IMR-90 (cell line): ENCODE measurements around the gene COL15A1. TPM values are rescaled to one million over a fixed set of nuclear protein-coding genes. Genes with fewer than 3 reads are reported as not detected.

Source experiments
- ATAC-seq: fragments of 200-7000 bp; cut with Tn5 transposase; 2 replicates; pipeline ENCODE4 v1.9.1; 2020; ENCODE audit warnings: low read depth, mild to moderate bottlenecking, moderate library complexity
- BruUV-seq: library from RNA; stranded (reverse); fragments of 400-500 nt; replicated peaks from 2 replicates; lab custom pipeline; 2021; lab: Mats Ljungman, UMichigan
- CTCF ChIA-PET: fragments of 300-600 bp; formaldehyde crosslinking; extraction: SDS; loops from one replicate; lab custom pipeline; 2021; ENCODE audit warnings: antibody characterized with exemption; lab: Yijun Ruan, JAX
- POLR2A ChIA-PET: fragments of 300-600 bp; sonication (Branson Sonifier 250); formaldehyde crosslinking; loops from one replicate; lab custom pipeline; 2022; ENCODE audit warnings: antibody characterized with exemption; ENCODE audit not compliant: unreplicated experiment; lab: Charles Lee
- DNase-seq: peaks from one replicate; pipeline ENCODE4 v3.0.0; 2013
- H2AFZ ChIP-seq: replicated peaks from 2 replicates; pipeline ENCODE3; 2013; ENCODE audit warnings: low read length, mild to moderate bottlenecking; ENCODE audit not compliant: poor library complexity
- H2AK5ac ChIP-seq: 2 replicates; pipeline ENCODE4 v1.6.1; 2013; ENCODE audit warnings: low read depth, low read length, inconsistent platforms
- H2AK9ac ChIP-seq: replicated peaks from 2 replicates; pipeline ENCODE3; 2013; ENCODE audit warnings: mild to moderate bottlenecking, low read depth, low read length, moderate library complexity; ENCODE audit not compliant: poor library complexity
- H2BK120ac ChIP-seq: 2 replicates; pipeline ENCODE4 v1.6.1; 2013; ENCODE audit warnings: low read depth, low read length, inconsistent platforms
- H2BK15ac ChIP-seq: 3 replicates; pipeline ENCODE4 v1.6.1; 2013; ENCODE audit warnings: low read depth, low read length, inconsistent platforms
- H2BK20ac ChIP-seq: 2 replicates; pipeline ENCODE4 v1.6.1; 2013; ENCODE audit warnings: low read depth, mild to moderate bottlenecking, inconsistent platforms, low read length, moderate library complexity
- H2BK5ac ChIP-seq: 2 replicates; pipeline ENCODE4 v1.6.1; 2013; ENCODE audit warnings: mild to moderate bottlenecking, low read depth, low read length, inconsistent platforms; ENCODE audit not compliant: poor library complexity, severe bottlenecking
- H3K14ac ChIP-seq: replicated peaks from 2 replicates; pipeline ENCODE4 v1.6.1; 2013; ENCODE audit warnings: low read depth, low read length, inconsistent platforms
- H3K18ac ChIP-seq: 2 replicates; pipeline ENCODE4 v1.6.1; 2013; ENCODE audit warnings: low read depth, low read length, control low read depth
- H3K23ac ChIP-seq: 2 replicates; pipeline ENCODE4 v1.6.1; 2013; ENCODE audit warnings: low read depth, low read length, inconsistent platforms
- H3K27ac ChIP-seq: 2 replicates; pipeline ENCODE4 v1.5.1; 2013; ENCODE audit warnings: mild to moderate bottlenecking, control low read depth, low read length; ENCODE audit not compliant: insufficient read depth
- H3K27me3 ChIP-seq: 2 replicates; pipeline ENCODE4 v1.6.1; 2013; ENCODE audit warnings: low read length; ENCODE audit not compliant: control insufficient read depth, insufficient read depth
- H3K36me3 ChIP-seq: 2 replicates; pipeline ENCODE4 v1.6.1; 2013; ENCODE audit warnings: low read length, mixed read lengths; ENCODE audit not compliant: control insufficient read depth, insufficient read depth
- H3K4ac ChIP-seq: 2 replicates; pipeline ENCODE4 v1.6.1; 2013; ENCODE audit warnings: low read depth, low read length, inconsistent platforms
- H3K4me1 ChIP-seq: 2 replicates; pipeline ENCODE4 v1.6.1; 2013; ENCODE audit warnings: low read length, mixed read lengths; ENCODE audit not compliant: control insufficient read depth, insufficient read depth
- H3K4me2 ChIP-seq: 2 replicates; pipeline ENCODE4 v1.6.1; 2013; ENCODE audit warnings: low read depth, mild to moderate bottlenecking, control low read depth, low read length, moderate library complexity
- H3K4me3 ChIP-seq: 2 replicates; pipeline ENCODE4 v1.5.1; 2013; ENCODE audit warnings: low read depth, mild to moderate bottlenecking, control low read depth, low read length, moderate library complexity; ENCODE audit not compliant: insufficient read depth
- H3K56ac ChIP-seq: 2 replicates; pipeline ENCODE4 v1.6.1; 2013; ENCODE audit warnings: low read length, inconsistent platforms; ENCODE audit not compliant: insufficient read depth; ENCODE audit errors: extremely low read depth
- H3K79me1 ChIP-seq, 2 experiments: 2 replicates each; pipeline ENCODE4 v1.6.1; 2013; ENCODE audit warnings: low read length in 2 of 2, inconsistent platforms in 1 of 2, low read depth in 1 of 2
- H3K9ac ChIP-seq: 2 replicates; pipeline ENCODE4 v1.6.1; 2013; ENCODE audit warnings: low read depth, low read length, control low read depth
- H3K9me1 ChIP-seq: 2 replicates; pipeline ENCODE4 v1.6.1; 2013; ENCODE audit warnings: low read length, inconsistent platforms; ENCODE audit not compliant: insufficient read depth
- H3K9me3 ChIP-seq: 2 replicates; pipeline ENCODE4 v1.6.1; 2013; ENCODE audit warnings: low read length; ENCODE audit not compliant: control insufficient read depth, insufficient read depth
- H4K20me1 ChIP-seq: 2 replicates; pipeline ENCODE4 v1.6.1; 2013; ENCODE audit warnings: low read length, inconsistent platforms; ENCODE audit not compliant: insufficient read depth
- H4K5ac ChIP-seq: 2 replicates; pipeline ENCODE4 v1.6.1; 2013; ENCODE audit warnings: mild to moderate bottlenecking, low read depth, low read length, control low read depth
- H4K8ac ChIP-seq, 2 experiments: 2 replicates each; pipeline ENCODE4 v1.6.1; 2013; ENCODE audit warnings: low read depth in 2 of 2, low read length in 2 of 2, control low read depth in 1 of 2, inconsistent platforms in 1 of 2
- H4K91ac ChIP-seq: 2 replicates; pipeline ENCODE4 v1.6.1; 2013; ENCODE audit warnings: low read depth, low read length, inconsistent platforms; ENCODE audit not compliant: insufficient read depth
- BHLHE40 ChIP-seq: fragments of 150-350 bp; IDR thresholded peaks from 2 replicates; pipeline ENCODE4 v1.6.1; 2016; ENCODE audit warnings: mild to moderate bottlenecking, low read depth, low read length
- CEBPB ChIP-seq: IDR thresholded peaks from 2 replicates; pipeline ENCODE4 v1.6.1; 2012; ENCODE audit warnings: low read depth, low read length, improper control_type of control experiment
- FOS ChIP-seq: fragments of 150-350 bp; IDR thresholded peaks from 2 replicates; pipeline ENCODE4 v1.6.1; 2016; ENCODE audit warnings: low read depth, low read length
- MAFK ChIP-seq: IDR thresholded peaks from 2 replicates; pipeline ENCODE4 v1.6.1; 2012; ENCODE audit warnings: low read depth, low read length, improper control_type of control experiment
- MAZ ChIP-seq: IDR thresholded peaks from 2 replicates; pipeline ENCODE4 v1.6.1; 2012; ENCODE audit warnings: low read depth, mild to moderate bottlenecking, low read length, improper control_type of control experiment, moderate library complexity, borderline replicate concordance
- MXI1 ChIP-seq: IDR thresholded peaks from 2 replicates; pipeline ENCODE4 v1.6.1; 2012; ENCODE audit warnings: low read depth, mild to moderate bottlenecking, low read length, moderate library complexity, borderline replicate concordance
- RAD21 ChIP-seq: IDR thresholded peaks from 2 replicates; pipeline ENCODE4 v1.6.1; 2012; ENCODE audit warnings: low read length, improper control_type of control experiment
- SMC3 ChIP-seq: fragments of 150-350 bp; IDR thresholded peaks from 2 replicates; pipeline ENCODE4 v1.6.1; 2016; ENCODE audit warnings: low read depth, mild to moderate bottlenecking, antibody characterized with exemption, low read length, moderate library complexity
- WGBS, 2 experiments: methylation state at CpG; one replicate each; pipeline versions ENCODE4 v1.1.5 to v1.1.7; 2013; ENCODE audit warnings: missing lambda C conversion rate in 2 of 2; ENCODE audit not compliant: insufficient read length in 1 of 2; ENCODE audit errors: extremely low coverage in 2 of 2; 5-methylcytosine and 5-hydroxymethylcytosine counted together
- dilution Hi-C: fragments of 300-500 bp; cut with HindIII; formaldehyde crosslinking; loops from one replicate; pipeline ENCODE4 v1.14.3; 2018; ENCODE audit warnings: low sequenced_read_pairs; ENCODE audit not compliant: unreplicated experiment
- in situ Hi-C: fragments of 300-500 bp; cut with MboI; formaldehyde crosslinking; loops from 3 replicates; pipeline ENCODE4 v1.14.3; 2019; ENCODE audit warnings: low sequenced_read_pairs, inconsistent platforms, mixed read lengths
- intact Hi-C: fragments of 100-400 bp; cut with micrococcal nuclease; formaldehyde crosslinking; loops from 2 replicates; pipeline ENCODE4 v1.10.0; 2022
- polyA plus RNA-seq, 3 experiments: library from polyadenylated mRNA; depleted of rRNA; stranded (reverse); fragments of >200 nt; gene quantifications; 2 replicates each; pipeline ENCODE4 v1.2.3, GENCODE V29; 2012; ENCODE audit warnings: low replicate concordance in 1 of 3
- total RNA-seq: library from RNA; depleted of rRNA; stranded (reverse); fragments of >200 nt; gene quantifications from 2 replicates; pipeline ENCODE4 v1.2.3, GENCODE V29; 2012
- TF ChIP-seq, protein P1 (sequence below): fragments of 150-350 bp; IDR thresholded peaks from 2 replicates; pipeline ENCODE4 v1.6.1; 2017; ENCODE audit warnings: mild to moderate bottlenecking, antibody characterized with exemption, low read length, low read depth

COL15A1 gene
- total and polyA plus RNA-seq, 2 of the 4 experiments (the other 2 are of a cell fraction) = 2.2 to 3.7 TPM

DNA sequence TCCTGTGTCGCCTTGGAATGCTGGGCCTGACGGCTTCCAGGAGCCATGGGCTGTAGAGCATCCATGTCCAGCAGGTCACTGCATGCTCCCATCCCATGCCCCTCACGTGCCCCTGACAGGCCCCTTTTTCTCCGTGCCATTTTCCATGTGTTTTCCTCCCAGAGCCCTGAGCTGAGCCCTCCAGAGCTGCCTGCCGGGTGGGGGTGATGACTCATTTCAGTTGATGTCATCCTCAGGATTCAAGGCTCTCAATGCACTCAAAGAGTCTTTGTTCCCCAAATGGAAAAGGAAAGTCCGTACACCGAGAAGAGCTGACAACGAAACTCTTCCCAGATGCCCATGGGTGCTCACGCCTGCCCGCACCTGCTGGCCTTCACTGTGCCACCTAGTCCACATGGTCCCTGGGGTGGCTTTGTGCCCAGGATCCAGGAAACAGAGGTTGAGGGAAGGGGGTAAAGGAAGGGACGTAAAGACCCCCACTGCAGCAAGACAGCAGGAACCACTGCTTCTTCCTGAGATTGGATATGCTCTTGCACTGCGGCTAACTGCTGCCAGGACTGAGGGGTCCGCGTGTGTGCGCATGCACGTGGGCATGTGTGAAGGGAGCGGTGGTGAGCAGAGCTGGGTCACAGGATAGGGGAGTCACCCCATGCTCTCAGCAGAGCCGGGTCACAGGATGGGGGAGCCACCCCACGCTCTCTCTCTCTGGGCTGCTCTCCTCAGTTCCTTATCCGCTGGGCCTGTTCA is 27.6 kb downstream of the COL15A1 start:
- Histone ChIP-seq H4K8ac (peak overlapping the region; percentile 83 to 94), H2BK20ac (peak overlapping the region; percentile 96), H3K9me3 (no peaks in the 10 kb centered on the region; the same call in 1 of the 2 replicates), H4K20me1 (no peaks in the 10 kb centered on the region), H3K56ac (peak overlapping the region; percentile 40; the same call in 1 of the 2 replicates), H3K4me2 (peak overlapping the region; percentile 79), H2AK5ac (peak overlapping the region; percentile 98), H2BK120ac (peak overlapping the region; percentile 98), H3K4me1 (peaks cover 20% of the 10 kb centered on the region), H3K23ac (peak overlapping the region; percentile 79), H3K18ac (peak overlapping the region; percentile 92), H3K36me3 (peaks cover 8% of the 10 kb centered on the region; the same call in 1 of the 2 replicates), H3K27ac (peak overlapping the region; percentile 89), H2BK15ac (peak overlapping the region; percentile 99), H3K4ac (peak overlapping the region; percentile 93), H3K79me1 (peaks cover 3 to 43% of the 10 kb centered on the region in 2 experiments; a peak in 3 of 4 replicates), H3K9ac (peak overlapping the region; percentile 49), H3K9me1 (peaks cover 18% of the 10 kb centered on the region), H3K27me3 (no peaks in the 10 kb centered on the region), H3K14ac (peak overlapping the region; percentile 93), H2BK5ac (peak overlapping the region; percentile 86), H2AK9ac (peak overlapping the region; percentile 96), H3K4me3 (no peak overlapping the region), H4K91ac (peak overlapping the region; percentile 99), H4K5ac (peak overlapping the region; percentile 97), H2AFZ (peak overlapping the region; percentile 83)
- BruUV-seq = no TSS peak
- CTCF ChIA-PET = interaction anchor here (0.6 to 1.1 kb wide), 2 partner anchors 25 to 27 kb away, joined by 3 read pairs; no protein-coding TSS in a partner anchor
- intact Hi-C loops = no loop called here
- 80% methylated on average over 7 of the region's 20 CpGs; no CpG with 5 or more reads in 1 of the 2 experiments for WGBS, 2 experiments
- TF ChIP-seq CEBPB (no peak), FOS (peak; percentile 92), SMC3 (0 out of 2 replicates have a peak, but pooled peaks have one; percentile 7), MAFK (no peak), MAZ (peak; percentile 74), BHLHE40 (peak; percentile 90), RAD21 (0 out of 2 replicates have a peak, but pooled peaks have one; percentile 6), MXI1 (no peak)
- TF ChIP-seq, protein P1, sequence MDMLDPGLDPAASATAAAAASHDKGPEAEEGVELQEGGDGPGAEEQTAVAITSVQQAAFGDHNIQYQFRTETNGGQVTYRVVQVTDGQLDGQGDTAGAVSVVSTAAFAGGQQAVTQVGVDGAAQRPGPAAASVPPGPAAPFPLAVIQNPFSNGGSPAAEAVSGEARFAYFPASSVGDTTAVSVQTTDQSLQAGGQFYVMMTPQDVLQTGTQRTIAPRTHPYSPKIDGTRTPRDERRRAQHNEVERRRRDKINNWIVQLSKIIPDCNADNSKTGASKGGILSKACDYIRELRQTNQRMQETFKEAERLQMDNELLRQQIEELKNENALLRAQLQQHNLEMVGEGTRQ = peak; percentile 73
- dilution Hi-C loops = no loop called here
- in situ Hi-C loops = no loop called here
- POLR2A ChIA-PET = no interaction called here
- ATAC-seq (peak; percentile 79), DNase-seq (peak; percentile 91)
